Activated naive CD8-positive, alpha-beta T cell treated with anti-CD3 and anti-CD28 coated beads, Interleukin-2, amount 10 ng/mL, durations not matched to agents 7 days and 5 days (primary cell): ENCODE results near the gene KCNIP4. TPM values are rescaled to one million over a fixed set of nuclear protein-coding genes. Genes with fewer than 3 reads are reported as not detected.

Experiments used
- ATAC-seq: fragments of 150-1000 bp; cut with Tn5 transposase; one replicate; pipeline ENCODE4 v1.10.0; 2021; ENCODE audit warnings: low read depth, moderate library complexity
- POLR2A ChIA-PET: fragments of 350-600 bp; sonication (Branson Sonifier 250); formaldehyde crosslinking; loops from one replicate; lab custom pipeline; 2021; ENCODE audit warnings: antibody characterized with exemption; lab: Charles Lee
- DNase-seq: peaks from one replicate; pipeline ENCODE4 v3.0.0; 2021
- H3K27ac Mint-ChIP-seq: one replicate; pipeline ENCODE4 v1.8.0; 2022; ENCODE audit warnings: mild to moderate bottlenecking, mixed read lengths
- H3K27me3 Mint-ChIP-seq: one replicate; pipeline ENCODE4 v1.8.0; 2022; ENCODE audit warnings: mild to moderate bottlenecking, moderate library complexity, mixed read lengths
- H3K36me3 Mint-ChIP-seq: one replicate; pipeline ENCODE4 v1.8.0; 2021; ENCODE audit warnings: mild to moderate bottlenecking, mixed read lengths
- H3K4me1 Mint-ChIP-seq: one replicate; pipeline ENCODE4 v1.8.0; 2021; ENCODE audit warnings: mixed read lengths
- H3K4me3 Mint-ChIP-seq: one replicate; pipeline ENCODE4 v1.8.0; 2022; ENCODE audit warnings: mild to moderate bottlenecking, moderate library complexity, mixed read lengths
- H3K9me3 Mint-ChIP-seq: one replicate; pipeline ENCODE4 v1.8.0; 2021; ENCODE audit warnings: mixed read lengths
- total RNA-seq, 2 experiments: library from RNA; stranded (reverse); gene quantifications; one replicate each; pipeline ENCODE4 v1.2.3, GENCODE V29; 2021

Gene KCNIP4
- total RNA-seq, 2 experiments from 2014 or later = not detected

GRCh38 chr4:21191317-21191716 is 757.3 kb downstream of the KCNIP4 start:
- H3K9me3 Mint-ChIP-seq = peaks cover 2% of the 10 kb centered on the region
- H3K4me3 Mint-ChIP-seq = no peak overlapping the region
- H3K4me1 Mint-ChIP-seq = no peaks in the 10 kb centered on the region
- H3K36me3 Mint-ChIP-seq = no peaks in the 10 kb centered on the region
- POLR2A ChIA-PET = no interaction called here
- H3K27me3 Mint-ChIP-seq = no peaks in the 10 kb centered on the region
- no peak for ATAC-seq
- DNase-seq = no peak
- no peak overlapping the region for H3K27ac Mint-ChIP-seq

GRCh38 chr4:21184788-21185187 is 763.8 kb downstream of the KCNIP4 start:
- Mint-ChIP-seq H3K36me3 (no peaks in the 10 kb centered on the region), H3K9me3 (no peaks in the 10 kb centered on the region), H3K4me1 (no peaks in the 10 kb centered on the region), H3K4me3 (no peak overlapping the region), H3K27me3 (no peaks in the 10 kb centered on the region), H3K27ac (no peak overlapping the region)
- POLR2A ChIA-PET = no interaction called here
- no peak for ATAC-seq
- DNase-seq = no peak

GRCh38 chr4:21181716-21182115 is 766.9 kb downstream of the KCNIP4 start:
- no peak overlapping the region for H3K27ac Mint-ChIP-seq
- H3K36me3 Mint-ChIP-seq = no peaks in the 10 kb centered on the region
- DNase-seq (no peak), ATAC-seq (no peak)
- H3K4me3 Mint-ChIP-seq = no peak overlapping the region
- POLR2A ChIA-PET = no interaction called here
- peaks cover 1% of the 10 kb centered on the region for H3K9me3 Mint-ChIP-seq
- H3K4me1 Mint-ChIP-seq = no peaks in the 10 kb centered on the region
- no peaks in the 10 kb centered on the region for H3K27me3 Mint-ChIP-seq

- Mint-ChIP-seq H3K4me3 (no peak overlapping the region), H3K27me3 (no peaks in the 10 kb centered on the region), H3K9me3 (peaks cover 1% of the 10 kb centered on the region), H3K27ac (no peak overlapping the region), H3K36me3 (no peaks in the 10 kb centered on the region), H3K4me1 (no peaks in the 10 kb centered on the region)
- POLR2A ChIA-PET = no interaction called here
- DNase-seq (no peak), ATAC-seq (no peak)
Observed at GRCh38 chr4:21177871-21178270, 770.7 kb downstream of the KCNIP4 start.

- no peaks in the 10 kb centered on the region for H3K36me3 Mint-ChIP-seq
- peaks cover 1% of the 10 kb centered on the region for H3K9me3 Mint-ChIP-seq
- POLR2A ChIA-PET = no interaction called here
- no peak overlapping the region for H3K4me3 Mint-ChIP-seq
- H3K27me3 Mint-ChIP-seq = no peaks in the 10 kb centered on the region
- no peak overlapping the region for H3K27ac Mint-ChIP-seq
- H3K4me1 Mint-ChIP-seq = no peaks in the 10 kb centered on the region
- no peak for ATAC-seq
- DNase-seq = no peak
Observed at GRCh38 chr4:21177092-21177491, 771.5 kb downstream of the KCNIP4 start.

GRCh38 chr4:21167711-21168110 is 780.9 kb downstream of the KCNIP4 start:
- DNase-seq (no peak), ATAC-seq (no peak)
- Mint-ChIP-seq H3K36me3 (no peaks in the 10 kb centered on the region), H3K9me3 (no peaks in the 10 kb centered on the region), H3K4me3 (no peak overlapping the region), H3K27me3 (no peaks in the 10 kb centered on the region), H3K4me1 (no peaks in the 10 kb centered on the region), H3K27ac (no peak overlapping the region)
- POLR2A ChIA-PET = no interaction called here

- Mint-ChIP-seq H3K27ac (no peak overlapping the region), H3K36me3 (no peaks in the 10 kb centered on the region), H3K9me3 (no peaks in the 10 kb centered on the region), H3K4me3 (no peak overlapping the region), H3K4me1 (no peaks in the 10 kb centered on the region), H3K27me3 (no peaks in the 10 kb centered on the region)
- ATAC-seq (no peak), DNase-seq (no peak)
- POLR2A ChIA-PET = no interaction called here
Observed at GRCh38 chr4:21155367-21155766, 793.2 kb downstream of the KCNIP4 start.

GRCh38 chr4:21139327-21139726 is 809.2 kb downstream of the KCNIP4 start:
- Mint-ChIP-seq H3K36me3 (no peaks in the 10 kb centered on the region), H3K4me1 (no peaks in the 10 kb centered on the region), H3K27me3 (no peaks in the 10 kb centered on the region), H3K4me3 (no peak overlapping the region), H3K9me3 (no peaks in the 10 kb centered on the region), H3K27ac (no peak overlapping the region)
- ATAC-seq = no peak
- POLR2A ChIA-PET = no interaction called here
- DNase-seq = no peak

GRCh38 chr4:21136051-21136630 is 812.4 kb downstream of the KCNIP4 start:
- no peaks in the 10 kb centered on the region for H3K9me3 Mint-ChIP-seq
- no peak overlapping the region for H3K27ac Mint-ChIP-seq
- no peaks in the 10 kb centered on the region for H3K4me1 Mint-ChIP-seq
- POLR2A ChIA-PET = no interaction called here
- DNase-seq = no peak
- no peak overlapping the region for H3K4me3 Mint-ChIP-seq
- ATAC-seq = no peak
- no peaks in the 10 kb centered on the region for H3K27me3 Mint-ChIP-seq
- H3K36me3 Mint-ChIP-seq = no peaks in the 10 kb centered on the region

- ATAC-seq (no peak), DNase-seq (no peak)
- H3K27ac Mint-ChIP-seq = no peak overlapping the region
- H3K36me3 Mint-ChIP-seq = no peaks in the 10 kb centered on the region
- POLR2A ChIA-PET = no interaction called here
- no peaks in the 10 kb centered on the region for H3K4me1 Mint-ChIP-seq
- H3K9me3 Mint-ChIP-seq = peaks cover under 1% of the 10 kb centered on the region
- no peak overlapping the region for H3K4me3 Mint-ChIP-seq
- no peaks in the 10 kb centered on the region for H3K27me3 Mint-ChIP-seq
Observed at GRCh38 chr4:21134994-21135393, 813.6 kb downstream of the KCNIP4 start.

GRCh38 chr4:21130606-21131005 is 818.0 kb downstream of the KCNIP4 start:
- Mint-ChIP-seq H3K4me1 (no peaks in the 10 kb centered on the region), H3K4me3 (no peak overlapping the region), H3K27ac (no peak overlapping the region), H3K36me3 (no peaks in the 10 kb centered on the region), H3K9me3 (peaks cover 2% of the 10 kb centered on the region), H3K27me3 (no peaks in the 10 kb centered on the region)
- DNase-seq (no peak), ATAC-seq (no peak)
- POLR2A ChIA-PET = no interaction called here

- DNase-seq (no peak), ATAC-seq (no peak)
- POLR2A ChIA-PET = no interaction called here
- no peaks in the 10 kb centered on the region for H3K36me3 Mint-ChIP-seq
- H3K27ac Mint-ChIP-seq = no peak overlapping the region
- H3K27me3 Mint-ChIP-seq = no peaks in the 10 kb centered on the region
- H3K9me3 Mint-ChIP-seq = peaks cover 5% of the 10 kb centered on the region
- H3K4me3 Mint-ChIP-seq = no peak overlapping the region
- H3K4me1 Mint-ChIP-seq = no peaks in the 10 kb centered on the region
Observed at GRCh38 chr4:21126014-21126512, 822.5 kb downstream of the KCNIP4 start.

- no peak overlapping the region for H3K4me3 Mint-ChIP-seq
- no peaks in the 10 kb centered on the region for H3K36me3 Mint-ChIP-seq
- no peaks in the 10 kb centered on the region for H3K4me1 Mint-ChIP-seq
- H3K27me3 Mint-ChIP-seq = no peaks in the 10 kb centered on the region
- no peak overlapping the region for H3K27ac Mint-ChIP-seq
- DNase-seq (no peak), ATAC-seq (no peak)
- POLR2A ChIA-PET = no interaction called here
- peaks cover 2% of the 10 kb centered on the region for H3K9me3 Mint-ChIP-seq
Observed at GRCh38 chr4:21118301-21118700, 830.3 kb downstream of the KCNIP4 start.

GRCh38 chr4:21117541-21118180 is 830.9 kb downstream of the KCNIP4 start:
- no peaks in the 10 kb centered on the region for H3K4me1 Mint-ChIP-seq
- ATAC-seq (no peak), DNase-seq (no peak)
- POLR2A ChIA-PET = no interaction called here
- H3K4me3 Mint-ChIP-seq = no peak overlapping the region
- peaks cover 2% of the 10 kb centered on the region for H3K9me3 Mint-ChIP-seq
- H3K27ac Mint-ChIP-seq = no peak overlapping the region
- no peaks in the 10 kb centered on the region for H3K27me3 Mint-ChIP-seq
- H3K36me3 Mint-ChIP-seq = no peaks in the 10 kb centered on the region
